Measurements from ENCODE around the gene GFRAL.
"Not testable (repeated sequence)": the region's sequence is repeated elsewhere in the genome, so short reads cannot be mapped to it uniquely, and the experiment has no call there.

The GFRAL gene

GRCh38 chr6:55327169-55327568 lies at the start of gene GFRAL:
Gene GFRAL, plus strand, starts transcription at chr6:55327469. Its CDS starts 86 bp downstream, at chr6:55327555.
- no peak for DNase-seq (ENCODE audit: low read depth, low spot score)

GRCh38 chr6:55277646-55278045 lies 49.6 kb upstream of the GFRAL start:
- no peak for DNase-seq (ENCODE audit: low read depth, low spot score)

- DNase-seq (ENCODE audit: low read depth, low spot score), result no peak
Observed at GRCh38 chr6:55281215-55281614, 46.1 kb upstream of the GFRAL start.

GRCh38 chr6:55282115-55282514 lies 45.2 kb upstream of the GFRAL start:
- no peak for DNase-seq (ENCODE audit: low read depth, low spot score)

GRCh38 chr6:55286824-55287223 lies 40.4 kb upstream of the GFRAL start:
- DNase-seq (ENCODE audit: low read depth, low spot score), result no peak

GRCh38 chr6:55290736-55291135 lies 36.5 kb upstream of the GFRAL start:
- DNase-seq (ENCODE audit: low read depth, low spot score), result no peak

- no peak for DNase-seq (ENCODE audit: low read depth, low spot score)
Observed at GRCh38 chr6:55293116-55293515, 34.2 kb upstream of the GFRAL start.

- not testable (repeated sequence) for DNase-seq (ENCODE audit: low read depth, low spot score)
Observed at GRCh38 chr6:55297214-55297613, 30.1 kb upstream of the GFRAL start.

GRCh38 chr6:55299286-55299985 lies 27.8 kb upstream of the GFRAL start:
- DNase-seq (ENCODE audit: low read depth, low spot score), result no peak

GRCh38 chr6:55304747-55305146 lies 22.5 kb upstream of the GFRAL start:
- no peak for DNase-seq (ENCODE audit: low read depth, low spot score)

- DNase-seq (ENCODE audit: low read depth, low spot score), result no peak
Observed at GRCh38 chr6:55319961-55320695, 7.1 kb upstream of the GFRAL start.

- no peak for DNase-seq (ENCODE audit: low read depth, low spot score)
Observed at GRCh38 chr6:55320696-55321086, 6.6 kb upstream of the GFRAL start.

GRCh38 chr6:55377150-55377549 lies 49.9 kb downstream of the GFRAL start:
- no peak for DNase-seq (ENCODE audit: low read depth, low spot score)

- DNase-seq (ENCODE audit: low read depth, low spot score), result no peak
Observed at GRCh38 chr6:55379471-55379870, 52.2 kb downstream of the GFRAL start.

GRCh38 chr6:55379895-55380294 lies 52.6 kb downstream of the GFRAL start:
- no peak for DNase-seq (ENCODE audit: low read depth, low spot score)

GRCh38 chr6:55388211-55388610 lies 60.9 kb downstream of the GFRAL start:
- no peak for DNase-seq (ENCODE audit: low read depth, low spot score)

GRCh38 chr6:55395871-55396270 lies 68.6 kb downstream of the GFRAL start:
- DNase-seq (ENCODE audit: low read depth, low spot score), result no peak

GRCh38 chr6:55397986-55398385 lies 70.7 kb downstream of the GFRAL start:
- no peak for DNase-seq (ENCODE audit: low read depth, low spot score)

- no peak for DNase-seq (ENCODE audit: low read depth, low spot score)
Observed at GRCh38 chr6:55399351-55399750, 72.1 kb downstream of the GFRAL start.

GRCh38 chr6:55405474-55406235 lies 78.4 kb downstream of the GFRAL start:
- no peak for DNase-seq (ENCODE audit: low read depth, low spot score)

- DNase-seq (ENCODE audit: low read depth, low spot score), result no peak
Observed at GRCh38 chr6:55410674-55411073, 83.4 kb downstream of the GFRAL start.

GRCh38 chr6:55423933-55424332 lies 96.7 kb downstream of the GFRAL start:
- no peak for DNase-seq (ENCODE audit: low read depth, low spot score)
